GM18519 (cell line): ENCODE data around the gene POLE2.
"Not testable (repeated sequence)": the region's sequence is repeated elsewhere in the genome, so short reads cannot be mapped to it uniquely, and the experiment has no call there.

ENCODE experiments used
- ATAC-seq: cut with Tn5 transposase; IDR thresholded peaks from one replicate; pipeline ENCODE4 v1.9.1; 2021; ENCODE audit warnings: mild to moderate bottlenecking, moderate library complexity; ENCODE audit not compliant: unreplicated experiment, low FRiP score

Gene POLE2, protein sequence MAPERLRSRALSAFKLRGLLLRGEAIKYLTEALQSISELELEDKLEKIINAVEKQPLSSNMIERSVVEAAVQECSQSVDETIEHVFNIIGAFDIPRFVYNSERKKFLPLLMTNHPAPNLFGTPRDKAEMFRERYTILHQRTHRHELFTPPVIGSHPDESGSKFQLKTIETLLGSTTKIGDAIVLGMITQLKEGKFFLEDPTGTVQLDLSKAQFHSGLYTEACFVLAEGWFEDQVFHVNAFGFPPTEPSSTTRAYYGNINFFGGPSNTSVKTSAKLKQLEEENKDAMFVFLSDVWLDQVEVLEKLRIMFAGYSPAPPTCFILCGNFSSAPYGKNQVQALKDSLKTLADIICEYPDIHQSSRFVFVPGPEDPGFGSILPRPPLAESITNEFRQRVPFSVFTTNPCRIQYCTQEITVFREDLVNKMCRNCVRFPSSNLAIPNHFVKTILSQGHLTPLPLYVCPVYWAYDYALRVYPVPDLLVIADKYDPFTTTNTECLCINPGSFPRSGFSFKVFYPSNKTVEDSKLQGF

DNA sequence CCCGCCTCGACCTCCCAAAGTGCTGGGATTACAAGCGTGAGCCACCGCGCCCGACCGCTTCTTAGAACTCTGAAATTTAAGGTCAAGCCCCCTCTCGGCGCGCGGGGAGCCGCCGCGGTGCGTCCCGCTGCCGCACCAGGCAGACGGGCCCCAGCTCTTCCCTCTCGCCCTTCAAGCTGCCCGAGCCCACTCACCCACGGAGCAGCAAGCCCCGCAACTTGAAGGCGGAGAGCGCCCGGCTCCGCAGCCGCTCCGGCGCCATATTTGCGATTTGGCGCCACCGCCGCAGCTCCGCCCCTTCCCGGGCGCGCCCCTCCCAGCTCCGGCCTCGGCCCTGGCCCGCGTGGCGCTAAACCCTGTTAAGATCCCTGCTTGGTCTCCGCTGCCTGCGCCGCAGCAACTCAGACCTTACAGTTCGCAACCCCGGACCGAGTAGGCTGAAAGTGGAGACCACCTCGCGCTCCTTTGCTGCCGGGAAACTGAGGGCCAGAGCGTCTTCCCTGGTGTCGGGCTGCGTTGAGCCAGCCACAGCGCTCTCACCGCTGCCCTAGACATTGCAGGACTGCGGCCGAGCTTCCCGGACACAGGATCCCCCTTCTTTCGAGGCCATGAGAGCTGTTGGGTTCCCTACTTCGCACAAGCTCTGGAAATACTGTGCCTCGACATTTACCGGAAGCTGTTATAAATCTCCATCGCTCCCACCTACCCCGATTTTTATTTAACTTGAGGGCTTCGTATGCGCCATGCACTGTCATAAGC is at the start of gene POLE2:
Gene POLE2 (minus strand): TSS at position 273 of the 759 bp plus-strand sequence. CDS start 11 bp downstream, at position 262.
- peak; percentile 78 for ATAC-seq

DNA sequence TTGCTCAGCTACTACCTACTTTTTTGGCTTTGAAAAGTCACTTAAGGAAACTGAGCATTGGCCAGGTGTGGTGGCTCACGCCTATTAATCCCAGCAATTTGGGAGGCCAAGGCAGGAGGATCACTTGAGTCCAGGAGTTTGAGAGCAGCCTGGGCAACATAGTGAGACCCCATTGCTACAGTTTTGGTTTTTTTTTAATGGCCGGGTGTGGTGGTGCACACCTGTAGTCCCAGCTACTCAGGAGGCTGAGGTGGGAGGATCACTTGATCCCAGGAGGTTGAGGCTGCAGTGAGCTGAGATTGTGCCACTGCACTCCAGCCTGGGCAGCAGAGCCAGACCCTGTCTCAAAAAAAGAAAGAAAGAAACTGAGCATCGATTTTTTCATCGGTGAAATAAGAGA is 47.7 kb upstream of the POLE2 start:
- not testable (repeated sequence) for ATAC-seq

DNA sequence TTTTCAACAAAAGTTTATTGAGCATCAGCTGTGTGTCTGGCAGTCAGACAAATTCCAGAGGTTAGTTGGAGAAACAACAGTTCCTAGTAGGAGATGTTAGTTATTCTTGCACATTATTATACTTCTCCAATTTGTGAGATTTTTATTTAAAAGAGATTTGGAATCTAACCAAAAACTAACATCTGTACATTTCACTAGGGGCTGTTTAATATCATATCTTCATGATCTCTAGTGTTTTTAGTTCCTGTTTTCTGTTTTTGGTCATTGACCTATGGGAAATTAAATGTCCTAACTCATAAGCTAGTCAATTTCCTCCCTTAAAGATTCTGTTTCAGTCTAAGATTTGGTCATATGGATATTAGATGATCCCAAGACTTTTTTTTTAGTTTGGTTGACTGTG is 45.8 kb upstream of the POLE2 start:
- ATAC-seq, result no peak

DNA sequence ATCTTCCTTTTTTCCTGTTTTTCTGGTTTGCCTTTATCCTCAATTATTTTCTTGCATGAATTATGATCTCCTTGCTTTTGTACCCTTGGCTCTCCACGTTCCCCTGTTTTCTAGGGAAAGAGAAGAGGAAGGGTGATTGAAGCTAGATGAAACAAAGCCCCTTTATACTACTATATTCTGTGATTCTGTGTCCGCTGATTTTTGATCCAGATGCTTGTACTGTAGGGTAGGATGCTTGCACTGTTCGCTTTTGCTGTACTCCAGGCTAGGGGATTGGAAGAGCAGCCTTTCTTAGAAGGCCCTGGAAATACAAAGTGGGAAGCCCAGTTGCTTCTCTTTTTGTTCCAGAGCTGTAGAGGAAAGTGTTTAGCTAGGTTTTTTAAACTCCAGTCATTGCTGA is 44.9 kb upstream of the POLE2 start:
- no peak for ATAC-seq

DNA sequence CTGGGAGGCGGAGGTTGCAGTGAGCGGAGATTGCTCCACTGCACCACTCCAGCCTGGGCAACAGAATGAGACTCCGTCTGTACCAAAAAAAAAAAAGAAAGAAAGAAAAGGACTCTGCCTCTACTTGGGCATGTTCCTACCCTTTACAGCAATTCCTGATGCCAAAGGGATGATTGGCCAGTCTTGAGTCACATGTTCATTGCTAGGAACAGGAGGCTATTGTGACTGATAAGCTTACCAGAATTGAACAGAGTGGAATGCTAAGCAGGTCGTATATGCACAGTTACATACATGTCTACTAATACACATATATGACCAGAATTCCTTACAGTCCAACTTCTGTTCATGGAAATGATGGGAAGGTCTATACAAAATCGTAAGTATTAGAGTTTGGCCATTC is 39.2 kb upstream of the POLE2 start:
- ATAC-seq, result no peak

DNA sequence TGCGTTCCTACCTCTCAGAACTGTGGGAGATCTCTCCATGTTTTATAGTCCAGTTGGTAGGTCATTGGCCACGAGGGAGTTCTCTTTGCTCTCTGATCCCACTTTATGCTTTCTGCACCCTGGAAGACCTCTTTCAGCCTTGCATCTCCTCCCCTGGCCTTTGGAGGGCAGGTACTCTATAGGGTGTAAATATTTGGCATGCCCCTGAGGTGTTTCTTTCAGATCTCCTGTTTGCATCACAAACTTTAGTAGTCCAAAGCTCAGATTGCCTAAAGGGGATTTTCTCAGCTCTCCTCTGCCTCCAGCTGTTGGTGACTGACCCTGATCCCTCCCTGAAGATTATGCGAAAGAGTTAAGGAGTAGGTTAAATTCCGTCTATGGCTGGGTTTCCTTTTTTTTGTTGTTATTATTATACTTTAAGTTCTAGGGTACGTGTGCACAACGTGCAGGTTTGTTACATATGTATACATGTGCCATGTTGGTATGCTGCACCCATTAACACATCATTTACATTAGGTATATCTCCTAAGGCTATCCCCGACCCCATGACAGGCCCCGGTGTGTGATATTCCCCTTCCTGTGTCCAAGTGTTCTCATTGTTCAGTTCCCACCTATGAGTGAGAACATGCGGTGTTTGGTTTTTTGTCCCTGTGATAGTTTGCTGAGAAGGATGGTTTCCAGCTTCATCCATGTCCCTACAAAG is 33.9 kb upstream of the POLE2 start:
- ATAC-seq, result not testable (repeated sequence)

DNA sequence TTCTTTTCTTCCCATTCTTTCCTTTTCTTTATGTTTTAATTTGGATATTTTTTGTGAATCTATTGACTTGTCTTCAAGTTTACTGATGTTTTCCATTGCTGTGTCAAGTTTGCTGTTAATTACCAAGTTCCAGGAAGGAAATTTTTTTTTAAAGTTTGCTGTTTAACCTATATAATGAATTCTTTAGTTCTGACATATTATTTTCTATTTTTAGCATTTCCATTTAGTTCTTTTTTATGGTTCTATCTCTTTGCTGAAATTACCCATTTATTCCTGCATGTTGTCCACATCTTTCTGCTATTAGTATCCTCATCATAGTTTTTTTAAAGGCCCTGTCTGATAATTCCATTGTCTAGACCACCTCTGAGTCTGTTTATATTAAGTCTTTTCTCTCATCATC is 32.7 kb upstream of the POLE2 start:
- ATAC-seq, result no peak

DNA sequence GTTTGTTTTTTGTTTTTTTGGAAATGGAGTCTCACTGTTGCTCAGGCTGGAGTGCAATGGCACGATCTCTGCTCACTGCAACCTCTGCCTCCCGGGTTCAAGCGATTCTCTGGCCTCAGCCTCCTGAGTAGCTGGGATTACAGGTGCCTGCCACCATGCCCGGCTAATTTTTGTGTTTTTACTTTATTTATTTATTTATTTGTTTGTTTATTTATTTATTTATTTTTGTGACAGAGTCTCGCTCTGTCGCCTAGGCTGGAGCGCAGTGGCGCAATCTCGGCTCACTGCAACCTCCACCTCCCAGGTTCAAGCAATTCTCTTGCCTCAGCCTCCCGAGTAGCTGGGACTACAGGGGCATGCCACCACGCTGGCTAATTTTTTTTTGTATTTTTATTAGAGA is 23.0 kb upstream of the POLE2 start:
- ATAC-seq, result not testable (repeated sequence)

DNA sequence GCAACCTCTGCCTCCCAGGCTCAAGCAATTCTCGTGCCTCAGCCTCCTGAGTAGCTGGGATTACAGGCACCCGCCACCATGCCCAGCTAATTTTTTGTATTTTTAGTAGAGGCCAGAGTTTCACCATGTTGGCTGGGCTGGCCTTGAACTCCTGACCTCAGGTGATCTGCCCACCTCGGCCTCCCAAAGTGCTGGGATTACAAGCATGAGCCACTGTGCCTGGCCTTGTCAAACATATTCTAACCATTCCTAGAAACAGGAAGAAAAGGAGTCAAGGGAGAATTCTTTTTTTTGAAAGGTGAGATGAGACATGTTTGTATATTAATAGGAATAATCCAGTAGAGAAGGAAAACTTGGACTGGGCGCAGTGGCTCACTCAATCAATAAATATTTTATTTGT is 16.5 kb upstream of the POLE2 start:
- ATAC-seq, result not testable (repeated sequence)

DNA sequence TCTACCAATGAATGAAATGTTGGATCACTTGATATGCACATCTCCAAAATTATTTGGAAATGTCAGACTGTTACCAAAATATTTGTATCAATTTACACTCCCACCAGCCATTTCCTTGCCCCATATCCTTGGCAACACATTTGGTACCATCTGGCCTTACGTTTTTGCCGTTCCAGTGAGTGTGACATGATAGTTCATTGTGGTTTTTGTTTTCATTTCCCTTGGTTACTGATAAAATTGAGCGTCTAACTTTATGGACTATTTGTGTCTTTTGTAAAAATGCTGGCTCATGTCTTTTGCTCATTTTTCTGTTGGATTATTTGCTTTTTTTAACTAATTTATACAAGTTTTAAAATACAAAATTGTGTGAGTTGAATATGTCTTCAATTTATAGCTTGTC is 16.0 kb upstream of the POLE2 start:
- no peak for ATAC-seq

DNA sequence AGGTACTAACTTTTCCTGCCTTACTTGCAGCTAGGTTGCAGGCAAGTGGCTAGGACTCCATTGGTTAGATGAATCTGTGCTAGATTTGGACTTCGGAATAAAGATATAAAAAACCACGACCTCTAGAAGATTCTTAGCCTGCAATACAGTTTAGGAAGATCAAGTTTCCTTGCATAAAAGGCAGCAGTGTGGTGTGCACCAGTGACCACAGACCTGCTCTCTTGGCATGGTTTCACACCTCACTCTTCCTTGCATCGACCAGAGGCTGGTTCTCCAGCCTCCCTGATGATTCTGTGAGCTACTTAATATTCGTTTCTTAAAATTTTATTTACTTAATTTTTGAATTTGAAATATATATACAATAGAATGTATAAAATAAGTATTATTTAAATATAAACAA is 14.7 kb upstream of the POLE2 start:
- ATAC-seq, result no peak

DNA sequence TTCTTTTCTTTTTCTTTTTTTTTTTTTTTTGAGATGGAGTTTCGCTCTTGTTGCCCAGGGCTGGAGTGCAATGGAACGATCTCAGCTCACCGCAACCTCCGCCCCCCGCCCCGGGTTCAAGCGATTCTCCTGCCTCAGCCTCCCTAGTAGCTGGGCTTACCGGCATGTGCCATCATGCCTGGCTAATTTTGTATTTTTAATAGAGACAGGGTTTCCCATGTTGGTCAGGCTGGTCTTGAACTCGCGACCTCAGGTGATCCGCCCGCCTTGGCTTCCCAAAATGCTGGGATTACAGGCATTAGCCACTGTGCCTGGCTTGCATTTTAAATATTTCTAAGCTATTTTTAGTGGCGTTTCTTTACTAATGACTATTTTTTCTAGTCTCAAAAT is 5.7 kb upstream of the POLE2 start:
- not testable (repeated sequence) for ATAC-seq

DNA sequence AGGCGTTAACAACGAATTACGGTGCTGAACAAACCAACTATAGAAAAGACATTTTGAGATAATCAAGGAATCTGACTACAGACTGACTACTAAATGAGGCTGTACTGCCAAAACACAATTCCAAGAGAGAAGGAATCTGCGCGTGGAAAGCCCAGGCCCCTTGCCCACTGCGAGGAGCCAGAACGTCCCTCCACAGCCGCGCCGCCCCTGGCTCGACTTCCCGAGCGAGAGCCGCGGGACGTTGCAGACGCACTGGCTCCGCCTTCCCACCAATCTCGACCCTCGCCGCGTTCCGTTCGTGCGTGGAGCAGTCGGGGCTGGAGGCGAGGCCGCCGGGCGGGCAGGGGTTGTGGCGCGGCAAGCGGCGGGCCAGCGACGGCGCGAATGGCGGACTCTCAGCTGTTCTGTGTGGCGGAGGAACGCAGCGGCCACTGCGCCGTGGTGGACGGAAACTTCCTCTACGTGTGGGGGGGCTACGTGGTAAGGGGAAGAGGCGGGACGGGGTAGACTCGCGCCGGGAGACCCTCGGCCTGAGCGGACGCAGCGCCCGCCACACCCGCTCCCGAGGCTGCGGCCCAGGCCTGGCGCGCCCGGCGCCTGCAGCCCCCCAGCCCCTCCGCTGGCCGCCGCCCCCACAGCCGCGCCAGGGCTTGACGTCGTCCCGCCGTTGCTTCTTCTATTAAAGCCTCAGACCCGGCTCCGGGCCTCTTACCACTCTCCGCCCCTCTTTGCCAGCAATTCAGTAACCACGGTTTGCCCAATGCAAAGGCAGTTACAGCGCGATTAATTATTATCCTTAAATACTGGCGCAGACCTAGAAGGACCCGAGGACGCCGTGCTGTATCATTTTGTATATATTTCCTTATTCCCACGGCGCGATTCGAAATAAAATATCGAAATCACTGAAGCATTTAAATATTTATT is 5.1 kb upstream of the POLE2 start, which contains the start of gene KLHDC1:
Gene KLHDC1 (plus strand): TSS at position 310 of the 924 bp plus-strand sequence. CDS start 75 bp downstream, at position 385.
- peak; percentile 37 for ATAC-seq

DNA sequence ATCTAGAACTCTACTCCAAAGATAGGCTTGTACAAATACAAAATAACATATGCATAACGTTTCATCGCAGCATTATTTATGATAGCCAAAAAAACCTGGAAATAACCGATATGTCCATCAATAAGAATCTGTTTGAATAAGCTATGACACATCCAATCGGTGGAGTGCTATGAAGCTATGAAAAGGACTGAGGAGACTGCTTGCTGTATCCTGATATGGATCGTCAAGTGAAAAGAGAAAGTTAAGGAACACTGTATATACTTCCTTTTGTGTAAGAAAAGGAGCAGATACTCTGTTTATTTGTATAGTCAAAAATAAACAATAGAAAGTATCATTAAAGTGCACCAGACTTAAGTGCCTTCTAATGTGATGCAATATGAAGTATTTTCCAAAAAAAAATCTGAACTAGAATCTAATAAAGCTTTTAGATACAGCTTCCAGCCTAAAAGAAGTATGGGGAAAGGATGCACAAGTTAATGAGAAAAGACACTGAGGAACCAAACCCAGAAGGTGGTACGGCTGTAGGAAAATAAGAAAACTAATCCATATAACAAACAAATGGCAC is 4.3 kb upstream of the POLE2 start:
- no peak for ATAC-seq

DNA sequence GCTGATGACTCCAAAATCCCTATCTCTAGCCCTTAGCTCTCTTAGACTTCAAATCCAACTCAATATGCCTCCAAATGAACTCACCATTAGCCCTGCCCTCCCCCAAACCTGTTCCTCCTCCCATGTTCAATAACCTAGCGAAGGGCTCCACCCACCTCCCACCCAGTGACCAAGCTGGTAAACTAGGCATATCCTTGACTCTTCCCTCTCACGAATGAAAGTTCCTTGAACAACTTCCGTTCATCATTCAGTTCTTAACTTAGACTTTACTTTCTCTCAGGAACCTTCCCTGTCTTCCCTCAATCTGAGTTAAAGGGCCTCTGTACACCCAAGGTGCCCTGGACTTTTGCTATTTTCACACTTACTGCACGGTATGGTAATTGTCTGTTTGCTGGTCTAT is 3.0 kb upstream of the POLE2 start:
- ATAC-seq, result no peak

DNA sequence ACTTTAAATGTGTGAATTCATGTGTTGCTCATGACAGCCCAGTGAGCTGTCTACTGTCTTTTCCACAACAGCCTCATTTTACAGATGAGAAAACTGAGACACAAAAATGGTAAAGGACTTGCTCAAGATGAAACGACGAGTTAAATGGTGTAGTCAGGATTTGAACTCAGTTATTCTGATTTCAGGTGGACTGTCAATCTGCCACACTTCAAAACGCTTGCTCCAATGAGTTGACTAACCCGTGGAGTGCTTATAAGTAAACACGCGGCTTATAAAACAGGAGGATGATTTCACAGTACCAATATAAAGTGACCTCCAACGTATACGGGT is 652 bp upstream of the POLE2 start:
- no peak for ATAC-seq

DNA sequence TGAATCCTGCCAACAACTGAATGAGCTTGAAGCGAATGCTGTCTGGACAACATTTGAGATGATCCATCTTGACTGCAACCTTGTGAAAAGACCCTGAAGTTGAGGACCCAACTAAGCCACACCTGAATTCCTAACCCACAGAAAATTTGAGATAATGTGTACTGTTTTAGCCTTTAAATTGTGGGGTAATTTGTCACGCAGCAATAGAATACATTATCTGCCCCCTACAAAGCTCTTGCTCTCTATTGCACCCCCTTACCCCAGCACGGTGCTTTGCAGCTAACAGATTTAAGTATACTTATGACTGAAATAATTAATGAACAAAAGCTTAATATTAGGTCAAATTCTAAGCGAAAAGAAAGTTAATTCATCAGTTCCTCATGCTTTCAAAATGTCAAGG is 1.6 kb downstream of the POLE2 start:
- ATAC-seq, result no peak

DNA sequence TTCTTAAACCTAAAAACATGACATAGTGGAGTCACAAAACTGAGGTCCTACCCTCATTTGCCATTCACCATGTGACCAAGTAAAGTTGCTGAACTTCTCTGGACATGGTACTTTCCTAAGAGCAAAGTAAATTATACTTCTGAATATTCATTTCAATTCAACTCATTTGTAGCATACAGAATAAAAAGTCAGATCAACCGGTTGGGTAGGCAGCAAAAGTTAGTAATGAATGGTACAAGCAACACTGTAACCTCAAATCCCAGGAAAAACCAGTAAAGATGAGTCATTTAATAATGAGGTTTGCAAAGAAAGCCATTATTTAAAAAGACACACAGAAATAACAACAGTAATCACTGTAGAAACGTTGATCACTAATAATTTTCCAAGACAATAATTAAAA is 8.7 kb downstream of the POLE2 start:
- no peak for ATAC-seq

DNA sequence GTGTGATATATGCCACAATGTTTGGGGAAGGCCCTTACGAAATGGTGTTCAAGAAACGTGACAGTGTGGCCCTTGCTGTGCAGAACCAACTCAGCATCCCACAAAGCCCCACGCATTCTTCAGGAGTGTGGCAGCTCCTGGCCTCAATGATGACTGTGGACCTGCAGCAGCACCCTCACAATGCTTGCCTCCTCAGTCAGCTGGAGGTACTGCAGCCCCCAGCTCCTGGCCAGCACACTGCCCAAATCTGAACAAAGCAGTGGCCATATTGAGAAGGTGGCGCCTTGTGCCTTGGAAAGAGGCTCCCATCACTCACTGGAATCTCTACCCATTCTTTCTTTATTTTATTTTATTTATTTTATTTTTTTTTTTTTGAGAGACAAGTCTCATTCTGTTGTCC is 10.4 kb downstream of the POLE2 start:
- no peak for ATAC-seq

DNA sequence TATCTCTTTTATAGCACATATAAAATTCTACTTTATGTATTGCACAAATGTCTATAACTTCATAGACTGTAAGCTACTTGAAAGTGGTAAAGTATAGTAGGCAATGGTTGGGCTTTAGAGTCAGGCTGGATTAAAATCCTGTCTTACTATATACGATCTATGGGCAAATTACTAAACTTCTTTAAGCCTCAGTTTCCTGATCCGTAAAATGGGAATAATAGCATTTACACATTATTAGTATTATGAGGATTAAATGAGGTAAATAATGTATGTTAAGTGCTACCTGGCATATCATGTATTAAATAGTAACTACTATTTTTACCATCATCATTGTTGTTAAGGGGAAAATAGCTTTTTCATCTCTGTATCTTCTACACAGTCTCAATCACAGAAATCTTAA is 14.4 kb downstream of the POLE2 start:
- ATAC-seq, result no peak
